Neural cell (in vitro differentiated cells): ENCODE results near the gene CDK17. TPM values are rescaled to one million over a fixed set of nuclear protein-coding genes. Genes with fewer than 3 reads are reported as not detected.

ENCODE experiments used
- H2AFZ ChIP-seq: fragments of 200-600, 300-800 bp; sonication (generic), shearing (Covaris generic); 2 replicates; pipeline ENCODE4 v1.6.0; 2014; ENCODE audit warnings: low read depth, mild to moderate bottlenecking, antibody characterized with exemption, low read length, moderate library complexity
- H3F3A ChIP-seq: fragments of 200-600 bp; shearing (Covaris generic); 2 replicates; pipeline ENCODE4 v1.6.1; 2016; ENCODE audit warnings: mild to moderate bottlenecking, moderate library complexity, mixed read lengths, antibody characterized with exemption, low read length; ENCODE audit not compliant: insufficient read depth, poor library complexity, severe bottlenecking
- H3K27ac ChIP-seq: fragments of 200-600, 300-800 bp; sonication (generic), shearing (Covaris generic); 2 replicates; pipeline ENCODE4 v1.5.1; 2014; ENCODE audit warnings: mild to moderate bottlenecking, low read length, moderate library complexity
- H3K27me3 ChIP-seq: fragments of 300-800, 200-600 bp; sonication (generic), shearing (Covaris generic); 2 replicates; pipeline ENCODE4 v1.6.0; 2014; ENCODE audit warnings: mild to moderate bottlenecking, low read depth, low read length, moderate library complexity; ENCODE audit not compliant: insufficient read depth
- H3K36me3 ChIP-seq: fragments of 300-800, 200-600 bp; sonication (generic), shearing (Covaris generic); 2 replicates; pipeline ENCODE4 v1.5.1; 2014; ENCODE audit warnings: mild to moderate bottlenecking, antibody characterized with exemption, low read length, moderate library complexity; ENCODE audit not compliant: insufficient read depth
- H3K4me2 ChIP-seq: fragments of 300-800, 200-600 bp; sonication (generic), shearing (Covaris generic); 2 replicates; pipeline ENCODE4 v1.6.0; 2014; ENCODE audit warnings: mild to moderate bottlenecking, low read length
- H3K4me3 ChIP-seq: fragments of 300-800, 200-600 bp; sonication (generic), shearing (Covaris generic); 2 replicates; pipeline ENCODE4 v1.5.1; 2014; ENCODE audit warnings: mild to moderate bottlenecking, low read length, moderate library complexity
- H3K79me2 ChIP-seq: fragments of 200-600 bp; shearing (Covaris generic); replicated peaks from 2 replicates; pipeline ENCODE4 v1.6.0; 2014; ENCODE audit warnings: mild to moderate bottlenecking, low read length, moderate library complexity; ENCODE audit not compliant: insufficient read depth
- H3K9ac ChIP-seq: fragments of 300-800, 200-600 bp; sonication (generic), shearing (Covaris generic); 2 replicates; pipeline ENCODE4 v1.6.1; 2016; ENCODE audit warnings: mild to moderate bottlenecking, low read length, mixed read lengths
- H3K9me2 ChIP-seq: fragments of 200-600 bp; shearing (Covaris generic); 2 replicates; pipeline ENCODE4 v1.6.1; 2016; ENCODE audit warnings: mild to moderate bottlenecking, low read length, mixed read lengths; ENCODE audit not compliant: insufficient read depth
- H3K9me3 ChIP-seq: fragments of 200-600, 300-800 bp; sonication (generic), shearing (Covaris generic); 2 replicates; pipeline ENCODE4 v1.6.1; 2016; ENCODE audit warnings: mild to moderate bottlenecking, mixed run types, low read length, moderate library complexity, mixed read lengths
- H4K20me1 ChIP-seq: fragments of 200-600 bp; shearing (Covaris generic); 2 replicates; pipeline ENCODE4 v1.6.1; 2016; ENCODE audit warnings: mild to moderate bottlenecking, mixed run types; ENCODE audit not compliant: insufficient read depth
- CTCF ChIP-seq: fragments of 450-650 bp; IDR thresholded peaks from 2 replicates; pipeline ENCODE4 v1.5.1; 2014; ENCODE audit warnings: antibody characterized with exemption, mild to moderate bottlenecking, moderate library complexity; ENCODE audit not compliant: poor library complexity, severe bottlenecking
- EP300 ChIP-seq: fragments of 450-650 bp; conservative IDR thresholded peaks from 2 replicates; pipeline ENCODE4 v1.6.1; 2014; ENCODE audit warnings: antibody characterized with exemption, mild to moderate bottlenecking, moderate library complexity; ENCODE audit not compliant: poor library complexity, severe bottlenecking
- EZH2 ChIP-seq: fragments of 200-600, 300-800 bp; shearing (Covaris generic), sonication (generic); IDR thresholded peaks from 2 replicates; pipeline ENCODE4 v1.6.1; 2014; ENCODE audit warnings: antibody characterized with exemption, low read length, borderline replicate concordance, mild to moderate bottlenecking; ENCODE audit not compliant: insufficient read depth, poor library complexity, severe bottlenecking
- MXI1 ChIP-seq: fragments of 450-650 bp; conservative IDR thresholded peaks from 2 replicates; pipeline ENCODE4 v1.6.1; 2014; ENCODE audit warnings: antibody characterized with exemption, mild to moderate bottlenecking; ENCODE audit not compliant: poor library complexity, severe bottlenecking
- POLR2AphosphoS5 ChIP-seq: IDR thresholded peaks from 2 replicates; pipeline ENCODE4 v1.6.1; 2012
- RAD21 ChIP-seq: fragments of 450-650 bp; conservative IDR thresholded peaks from 2 replicates; pipeline ENCODE4 v1.6.1; 2014; ENCODE audit warnings: antibody characterized with exemption, mild to moderate bottlenecking, moderate library complexity
- REST ChIP-seq: IDR thresholded peaks from 2 replicates; pipeline ENCODE4 v1.6.1; 2012; ENCODE audit warnings: borderline replicate concordance
- SMC3 ChIP-seq: fragments of 450-650 bp; conservative IDR thresholded peaks from 2 replicates; pipeline ENCODE4 v1.6.1; 2014; ENCODE audit warnings: antibody characterized with exemption, mild to moderate bottlenecking, moderate library complexity; ENCODE audit not compliant: poor library complexity
- TAF1 ChIP-seq: IDR thresholded peaks from 2 replicates; pipeline ENCODE4 v1.6.1; 2012; ENCODE audit warnings: low read depth
- polyA plus RNA-seq: library from polyadenylated mRNA; depleted of rRNA; stranded (reverse); fragments of >200 nt; gene quantifications from 2 replicates; pipeline ENCODE4 v1.2.3, GENCODE V29; 2014

The CDK17 gene
- polyA plus RNA-seq, 1 donor from 2014 or later: 119 TPM

- Histone ChIP-seq H3K79me2 (no peaks in the 10 kb centered on the region), H4K20me1 (no peaks in the 10 kb centered on the region), H3K4me3 (no peak overlapping the region), H2AFZ (no peak overlapping the region), H3K9me3 (no peaks in the 10 kb centered on the region), H3K4me2 (no peak overlapping the region), H3K9ac (no peak overlapping the region), H3K27me3 (no peaks in the 10 kb centered on the region), H3F3A (no peaks in the 10 kb centered on the region), H3K9me2 (no peaks in the 10 kb centered on the region), H3K36me3 (no peaks in the 10 kb centered on the region), H3K27ac (no peak overlapping the region)
- TF ChIP-seq SMC3: no peak
- no peak for TF ChIP-seq CTCF
Measured at GRCh38 chr12:96301732-96302131, 98.5 kb downstream of the CDK17 start.

- Histone ChIP-seq H3K9me2 (no peaks in the 10 kb centered on the region), H3K27me3 (no peaks in the 10 kb centered on the region), H3K79me2 (no peaks in the 10 kb centered on the region), H4K20me1 (no peaks in the 10 kb centered on the region), H3K4me3 (no peak overlapping the region), H3K9ac (no peak overlapping the region), H2AFZ (no peak overlapping the region), H3F3A (no peaks in the 10 kb centered on the region), H3K4me2 (no peak overlapping the region), H3K27ac (no peak overlapping the region), H3K36me3 (peaks cover 1% of the 10 kb centered on the region), H3K9me3 (no peaks in the 10 kb centered on the region)
- TF ChIP-seq EP300: no peak
Measured at GRCh38 chr12:96300064-96300463, 100.2 kb downstream of the CDK17 start.

- Histone ChIP-seq H4K20me1 (no peaks in the 10 kb centered on the region), H3K9me2 (no peaks in the 10 kb centered on the region), H3F3A (no peaks in the 10 kb centered on the region), H2AFZ (no peak overlapping the region), H3K79me2 (no peaks in the 10 kb centered on the region), H3K36me3 (peaks cover 8% of the 10 kb centered on the region), H3K4me3 (no peak overlapping the region), H3K9ac (no peak overlapping the region), H3K9me3 (no peaks in the 10 kb centered on the region), H3K4me2 (no peak overlapping the region), H3K27me3 (no peaks in the 10 kb centered on the region), H3K27ac (no peak overlapping the region)
- no peak for TF ChIP-seq CTCF
- TF ChIP-seq POLR2AphosphoS5: no peak
- no peak for TF ChIP-seq SMC3
- no peak for TF ChIP-seq RAD21
- no peak for TF ChIP-seq REST
- no peak for TF ChIP-seq EP300
- TF ChIP-seq EZH2: no peak
- TF ChIP-seq MXI1: no peak
- no peak for TF ChIP-seq TAF1
Measured at GRCh38 chr12:96297504-96297903, 102.7 kb downstream of the CDK17 start.
